Naive B cell (primary cell): ENCODE data around the gene ZMYND11. TPM values are rescaled to one million over a fixed set of nuclear protein-coding genes. Genes with fewer than 3 reads are reported as not detected.

ENCODE experiments used
- ATAC-seq, 2 donors: fragments of 150-1000 bp; cut with Tn5 transposase; 2 replicates each; pipeline ENCODE4 v1.10.0; 2021; ENCODE audit warnings: low read depth in 2 of 2, mild to moderate bottlenecking in 2 of 2, moderate library complexity in 2 of 2
- DNase-seq: peaks from one replicate; pipeline ENCODE4 v3.0.0; 2022
- H3K27ac Mint-ChIP-seq, 6 donors: one replicate each; pipeline ENCODE4 v1.8.0; 2020 to 2022; ENCODE audit warnings: mild to moderate bottlenecking in 6 of 6, mixed read lengths in 6 of 6, moderate library complexity in 5 of 6, inconsistent platforms in 2 of 6
- H3K27me3 Mint-ChIP-seq, 3 donors: one replicate each; pipeline ENCODE4 v1.8.0; 2021 to 2022; ENCODE audit warnings: mixed read lengths in 3 of 3, mild to moderate bottlenecking in 1 of 3
- H3K36me3 Mint-ChIP-seq, 2 donors: one replicate each; pipeline ENCODE4 v1.8.0; 2020 to 2022; ENCODE audit warnings: mixed read lengths in 2 of 2, inconsistent platforms in 1 of 2, mild to moderate bottlenecking in 1 of 2
- H3K4me1 Mint-ChIP-seq, 3 donors: one replicate each; pipeline ENCODE4 v1.8.0; 2020 to 2022; ENCODE audit warnings: mixed read lengths in 3 of 3, inconsistent platforms in 1 of 3, mild to moderate bottlenecking in 1 of 3, moderate library complexity in 1 of 3
- H3K4me3 Mint-ChIP-seq, 8 donors: one replicate each; pipeline ENCODE4 v1.8.0; 2020 to 2022; ENCODE audit warnings: mild to moderate bottlenecking in 8 of 8, mixed read lengths in 8 of 8, moderate library complexity in 8 of 8, inconsistent platforms in 2 of 8
- H3K9me3 Mint-ChIP-seq, 7 donors: one replicate each; pipeline ENCODE4 v1.8.0; 2020 to 2022; ENCODE audit warnings: mixed read lengths in 7 of 7, mild to moderate bottlenecking in 5 of 7, inconsistent platforms in 2 of 7, moderate library complexity in 1 of 7
- polyA plus RNA-seq, 6 donors: library from polyadenylated mRNA; unstranded; fragments of 300-500 nt; fragmentation: Illumina TruSeq; gene quantifications; one replicate each; pipeline ENCODE4 v1.2.3, GENCODE V29; 2021; ENCODE audit warnings: low read depth in 6 of 6

The ZMYND11 gene
- polyA plus RNA-seq, 6 donors from 2014 or later = 10.5 to 25.6 (median 20.7) TPM

GRCh38 chr10:186911-187310 is 51.7 kb downstream of the ZMYND11 start:
- H3K9me3 Mint-ChIP-seq = peaks cover 4 to 12% (median 6%) of the 10 kb centered on the region in 7 donors
- H3K4me1 Mint-ChIP-seq = peaks cover 0 to 18% (median 2%) of the 10 kb centered on the region in 3 donors
- H3K36me3 Mint-ChIP-seq = peaks cover 22 to 28% of the 10 kb centered on the region in 2 donors
- peak overlapping the region in 1 of 6 donors; percentile 7 for H3K27ac Mint-ChIP-seq
- no peak overlapping the region for H3K4me3 Mint-ChIP-seq
- H3K27me3 Mint-ChIP-seq = no peaks in the 10 kb centered on the region
- no peak for DNase-seq
- ATAC-seq = no peak

GRCh38 chr10:188546-188945 is 53.3 kb downstream of the ZMYND11 start:
- Mint-ChIP-seq H3K4me3 (no peak overlapping the region), H3K9me3 (peaks cover 4 to 12% (median 6%) of the 10 kb centered on the region in 7 donors), H3K27me3 (no peaks in the 10 kb centered on the region), H3K27ac (peak overlapping the region in 1 of 6 donors; percentile 16), H3K36me3 (peaks cover 16 to 17% of the 10 kb centered on the region in 2 donors), H3K4me1 (peaks cover 7 to 28% (median 11%) of the 10 kb centered on the region in 3 donors)
- ATAC-seq = no peak
- no peak for DNase-seq

GRCh38 chr10:190216-190615 is 55.0 kb downstream of the ZMYND11 start:
- H3K4me3 Mint-ChIP-seq = no peak overlapping the region

GRCh38 chr10:191703-192518 is 56.7 kb downstream of the ZMYND11 start:
- Mint-ChIP-seq H3K27me3 (no peaks in the 10 kb centered on the region), H3K9me3 (peaks cover 0 to 2% (median 0%) of the 10 kb centered on the region in 7 donors), H3K4me3 (no peak overlapping the region), H3K36me3 (peaks cover 6 to 13% of the 10 kb centered on the region in 2 donors), H3K27ac (peak overlapping the region in 1 of 6 donors; percentile 47), H3K4me1 (peaks cover 18 to 43% (median 20%) of the 10 kb centered on the region in 3 donors)
- DNase-seq (no peak), ATAC-seq (no peak)

More at GRCh38 chr10:190216-190615, 55.0 kb downstream of the ZMYND11 start:
- Mint-ChIP-seq H3K27ac (peak overlapping the region in 1 of 6 donors; percentile 26), H3K9me3 (peaks cover 0 to 2% (median 0%) of the 10 kb centered on the region in 7 donors), H3K4me1 (peaks cover 15 to 39% (median 18%) of the 10 kb centered on the region in 3 donors), H3K27me3 (no peaks in the 10 kb centered on the region), H3K36me3 (peaks cover 0 to 13% of the 10 kb centered on the region in 2 donors)
- DNase-seq (no peak), ATAC-seq (no peak)

GRCh38 chr10:194281-194680 is 59.0 kb downstream of the ZMYND11 start:
- no peak for DNase-seq
- Mint-ChIP-seq H3K27ac (peak overlapping the region in 1 of 6 donors; percentile 7), H3K27me3 (no peaks in the 10 kb centered on the region), H3K36me3 (peaks cover 6 to 7% of the 10 kb centered on the region in 2 donors), H3K4me1 (peaks cover 18 to 41% (median 20%) of the 10 kb centered on the region in 3 donors), H3K9me3 (peaks cover 0 to 2% (median 0%) of the 10 kb centered on the region in 7 donors), H3K4me3 (no peak overlapping the region)
- ATAC-seq = no peak

GRCh38 chr10:200405-200804 is 65.2 kb downstream of the ZMYND11 start:
- no peak overlapping the region for H3K27ac Mint-ChIP-seq
- DNase-seq (no peak), ATAC-seq (no peak)

GRCh38 chr10:201328-201771 is 66.1 kb downstream of the ZMYND11 start:
- Mint-ChIP-seq H3K4me3 (no peak overlapping the region), H3K27me3 (no peaks in the 10 kb centered on the region), H3K36me3 (peaks cover 1 to 6% of the 10 kb centered on the region in 2 donors), H3K4me1 (peaks cover 6 to 21% (median 10%) of the 10 kb centered on the region in 3 donors), H3K27ac (peak overlapping the region in 1 of 6 donors; percentile 91), H3K9me3 (peaks cover 0 to 3% (median 0%) of the 10 kb centered on the region in 7 donors)
- no peak for ATAC-seq
- DNase-seq = no peak

More at GRCh38 chr10:200405-200804, 65.2 kb downstream of the ZMYND11 start:
- Mint-ChIP-seq H3K36me3 (peaks cover 0 to 6% of the 10 kb centered on the region in 2 donors), H3K4me3 (no peak overlapping the region), H3K4me1 (peaks cover 5 to 20% (median 10%) of the 10 kb centered on the region in 3 donors), H3K9me3 (peaks cover 0 to 3% (median 0%) of the 10 kb centered on the region in 7 donors), H3K27me3 (no peaks in the 10 kb centered on the region)

GRCh38 chr10:208616-209015 is 73.4 kb downstream of the ZMYND11 start:
- H3K9me3 Mint-ChIP-seq = peaks cover 0 to 5% (median 0%) of the 10 kb centered on the region in 7 donors
- H3K36me3 Mint-ChIP-seq = peaks cover 6 to 9% of the 10 kb centered on the region in 2 donors
- H3K27ac Mint-ChIP-seq = peak overlapping the region in 1 of 6 donors; percentile 9
- H3K4me1 Mint-ChIP-seq = peaks cover 3 to 6% (median 3%) of the 10 kb centered on the region in 3 donors
- H3K4me3 Mint-ChIP-seq = no peak overlapping the region
- DNase-seq = no peak
- H3K27me3 Mint-ChIP-seq = no peaks in the 10 kb centered on the region
- no peak for ATAC-seq

GRCh38 chr10:209357-209756 is 74.1 kb downstream of the ZMYND11 start:
- peaks cover 0 to 5% (median 0%) of the 10 kb centered on the region in 7 donors for H3K9me3 Mint-ChIP-seq
- H3K27ac Mint-ChIP-seq = no peak overlapping the region
- no peak overlapping the region for H3K4me3 Mint-ChIP-seq
- ATAC-seq (no peak), DNase-seq (no peak)
- H3K4me1 Mint-ChIP-seq = peaks cover 3 to 6% (median 3%) of the 10 kb centered on the region in 3 donors
- no peaks in the 10 kb centered on the region for H3K27me3 Mint-ChIP-seq
- H3K36me3 Mint-ChIP-seq = peaks cover 6 to 9% of the 10 kb centered on the region in 2 donors

- no peak overlapping the region for H3K4me3 Mint-ChIP-seq
- ATAC-seq = no peak
- H3K4me1 Mint-ChIP-seq = peaks cover 2 to 3% (median 2%) of the 10 kb centered on the region in 3 donors
Measured at GRCh38 chr10:210297-210696, 75.0 kb downstream of the ZMYND11 start.

GRCh38 chr10:215444-215843 is 80.2 kb downstream of the ZMYND11 start:
- no peaks in the 10 kb centered on the region for H3K9me3 Mint-ChIP-seq
- no peak overlapping the region for H3K4me3 Mint-ChIP-seq
- DNase-seq = no peak
- no peak overlapping the region for H3K27ac Mint-ChIP-seq
- peaks cover 4 to 5% of the 10 kb centered on the region in 2 donors for H3K36me3 Mint-ChIP-seq
- H3K27me3 Mint-ChIP-seq = no peaks in the 10 kb centered on the region
- peaks cover 0 to 5% (median 0%) of the 10 kb centered on the region in 3 donors for H3K4me1 Mint-ChIP-seq
- ATAC-seq = no peak

More at GRCh38 chr10:210297-210696, 75.0 kb downstream of the ZMYND11 start:
- H3K9me3 Mint-ChIP-seq = peaks cover 0 to 5% (median 0%) of the 10 kb centered on the region in 7 donors
- peak overlapping the region in 1 of 6 donors; percentile 64 for H3K27ac Mint-ChIP-seq
- DNase-seq = no peak
- H3K36me3 Mint-ChIP-seq = peaks cover 6 to 9% of the 10 kb centered on the region in 2 donors
- no peaks in the 10 kb centered on the region for H3K27me3 Mint-ChIP-seq

GRCh38 chr10:218798-219197 is 83.5 kb downstream of the ZMYND11 start:
- no peak overlapping the region for H3K27ac Mint-ChIP-seq
- no peak overlapping the region for H3K4me3 Mint-ChIP-seq
- DNase-seq (no peak), ATAC-seq (no peak)
- H3K27me3 Mint-ChIP-seq = no peaks in the 10 kb centered on the region
- H3K4me1 Mint-ChIP-seq = peaks cover 0 to 5% (median 0%) of the 10 kb centered on the region in 3 donors
- no peaks in the 10 kb centered on the region for H3K36me3 Mint-ChIP-seq
- no peaks in the 10 kb centered on the region for H3K9me3 Mint-ChIP-seq

- H3K36me3 Mint-ChIP-seq = no peaks in the 10 kb centered on the region
- no peak overlapping the region for H3K27ac Mint-ChIP-seq
- ATAC-seq (no peak), DNase-seq (no peak)
- H3K27me3 Mint-ChIP-seq = no peaks in the 10 kb centered on the region
- H3K9me3 Mint-ChIP-seq = no peaks in the 10 kb centered on the region
- no peak overlapping the region for H3K4me3 Mint-ChIP-seq
- peaks cover 0 to 5% (median 0%) of the 10 kb centered on the region in 3 donors for H3K4me1 Mint-ChIP-seq
Measured at GRCh38 chr10:219731-220472, 84.6 kb downstream of the ZMYND11 start.
